ENCODE results near the gene EPGN. TPM values are rescaled to one million over a fixed set of nuclear protein-coding genes. Genes with fewer than 3 reads are reported as not detected.
"Not testable (repeated sequence)": the region's sequence is repeated elsewhere in the genome, so short reads cannot be mapped to it uniquely, and the experiment has no call there.

Gene EPGN
- total RNA-seq, 1 donor from 2014 or later, result 1.9 TPM

- H3K4me3 ChIP-seq (ENCODE audit: low read depth, low read length), result no peak overlapping the region
- no peak for DNase-seq (ENCODE audit: low read depth)
- no peak for TF ChIP-seq CTCF (conservative IDR thresholded peaks at IDR 0.05; ENCODE audit: low read depth, low read length)
Observed at GRCh38 chr4:74331944-74332343, 23.7 kb downstream of the EPGN start.

DNA sequence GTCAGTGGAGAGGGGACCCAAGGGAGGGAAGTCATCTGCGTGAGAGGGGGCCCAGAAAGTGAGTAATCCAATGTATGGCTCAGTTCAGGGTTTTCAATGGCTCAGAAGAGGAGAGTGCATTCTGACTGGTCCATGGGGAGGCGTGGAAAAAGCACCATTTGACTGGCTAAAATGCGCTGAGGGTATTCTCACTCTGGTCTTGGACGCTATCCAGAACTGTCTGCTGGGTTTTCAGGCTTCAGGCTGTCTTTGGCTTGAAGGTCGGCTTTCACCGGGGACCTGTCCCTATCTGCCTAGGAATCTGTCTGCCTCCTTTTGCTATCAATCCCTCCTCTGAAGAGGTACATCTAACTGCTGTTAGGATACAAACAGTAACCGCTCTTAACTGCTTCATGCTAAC lies 26.4 kb downstream of the EPGN start:
- TF ChIP-seq CTCF (conservative IDR thresholded peaks at IDR 0.05; ENCODE audit: low read depth, low read length), result no peak
- H3K4me3 ChIP-seq (ENCODE audit: low read depth, low read length), result no peak overlapping the region
- DNase-seq (ENCODE audit: low read depth), result no peak

DNA sequence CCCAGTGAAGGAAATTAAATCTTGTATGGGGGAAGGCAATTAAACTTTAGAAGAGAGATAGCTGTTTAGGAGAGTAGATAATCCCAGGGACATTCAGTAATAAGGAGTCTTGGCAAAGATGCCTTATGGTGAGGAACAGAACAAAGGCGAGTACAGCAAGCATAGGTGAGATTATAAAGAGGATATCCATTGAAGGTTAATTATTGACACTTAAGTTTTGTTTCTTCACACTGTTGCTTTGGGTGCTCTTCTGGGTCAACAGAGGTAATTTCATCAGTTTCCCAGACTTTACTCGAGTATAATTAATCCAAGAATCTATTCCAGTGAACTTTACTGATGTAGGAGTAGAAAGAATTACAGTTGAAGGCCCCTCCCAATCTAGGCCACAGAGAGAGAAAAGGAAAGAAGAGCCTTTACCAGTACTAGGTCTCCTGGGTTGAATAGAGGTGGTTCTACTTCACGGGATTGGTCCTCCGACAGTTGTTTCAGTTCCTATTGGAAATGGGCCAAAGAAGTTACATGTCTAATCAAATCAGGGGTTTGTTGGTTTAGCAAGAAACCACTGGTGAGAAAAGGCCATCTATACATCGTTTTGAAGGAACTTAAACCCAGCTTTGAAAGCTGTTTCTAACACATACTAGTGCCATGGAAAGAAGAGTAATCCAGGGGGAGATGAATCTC lies 27.2 kb downstream of the EPGN start:
- TF ChIP-seq CTCF (conservative IDR thresholded peaks at IDR 0.05; ENCODE audit: low read depth, low read length), result no peak
- DNase-seq (ENCODE audit: low read depth), result no peak
- H3K4me3 ChIP-seq (ENCODE audit: low read depth, low read length), result no peak overlapping the region

GRCh38 chr4:74338792-74339333 lies 30.6 kb downstream of the EPGN start:
- no peak overlapping the region for H3K4me3 ChIP-seq (ENCODE audit: low read depth, low read length)
- TF ChIP-seq CTCF (conservative IDR thresholded peaks at IDR 0.05; ENCODE audit: low read depth, low read length), result no peak
- DNase-seq (ENCODE audit: low read depth), result no peak

- no peak for TF ChIP-seq CTCF (conservative IDR thresholded peaks at IDR 0.05; ENCODE audit: low read depth, low read length)
- H3K4me3 ChIP-seq (ENCODE audit: low read depth, low read length), result no peak overlapping the region
- no peak for DNase-seq (ENCODE audit: low read depth)
Observed at GRCh38 chr4:74339501-74339900, 31.2 kb downstream of the EPGN start.

GRCh38 chr4:74340421-74340820 lies 32.2 kb downstream of the EPGN start:
- not testable (repeated sequence) for H3K4me3 ChIP-seq (ENCODE audit: low read depth, low read length); DNase-seq (ENCODE audit: low read depth)

DNA sequence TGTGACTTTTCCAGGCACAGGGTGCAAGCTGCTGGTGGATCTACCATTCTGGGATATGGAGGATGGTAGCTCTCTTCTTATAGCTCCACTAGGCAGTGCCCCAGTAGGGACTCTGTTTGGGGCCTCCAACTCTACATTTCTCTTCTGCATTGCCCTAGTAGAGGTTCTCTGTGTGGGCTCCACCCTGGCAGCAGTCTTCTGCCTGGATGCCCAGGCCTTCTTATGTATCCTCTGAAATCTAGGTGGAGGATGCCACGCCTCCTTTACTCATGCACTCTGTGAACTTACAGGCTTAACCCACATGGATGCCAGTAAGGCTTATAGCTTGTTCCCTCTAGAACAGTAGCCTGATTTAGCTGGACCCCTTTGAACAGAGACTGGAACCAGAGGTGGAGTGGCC lies 35.8 kb downstream of the EPGN start:
- no peak for DNase-seq (ENCODE audit: low read depth)
- no peak for TF ChIP-seq CTCF (conservative IDR thresholded peaks at IDR 0.05; ENCODE audit: low read depth, low read length)
- H3K4me3 ChIP-seq (ENCODE audit: low read depth, low read length), result no peak overlapping the region

Data from epithelial cell of proximal tubule (primary cell).